ENCODE results near the gene CELF2.

CELF2 gene

GRCh38 chr10:11294831-11295450, 277.3 kb downstream of the CELF2 start:
- Histone ChIP-seq H3K27ac (no peak overlapping the region), H3K36me3 (ENCODE audit: control insufficient read depth, insufficient read depth, low read length) (no peaks in the 10 kb centered on the region)
- TF ChIP-seq CTCF (IDR thresholded peaks at IDR 0.05): no peak

GRCh38 chr10:11295492-11295891, 277.8 kb downstream of the CELF2 start:
- no peaks in the 10 kb centered on the region for H3K4me1 ChIP-seq
- H3K27ac ChIP-seq: no peak overlapping the region
- no peak overlapping the region for H3K9ac ChIP-seq
- H3K9me3 ChIP-seq (ENCODE audit: control insufficient read depth, low read length): no peaks in the 10 kb centered on the region
- no peaks in the 10 kb centered on the region for H3K79me2 ChIP-seq
- no peak overlapping the region for H3K4me3 ChIP-seq (ENCODE audit: low read depth, low read length)
- no peaks in the 10 kb centered on the region for H3K27me3 ChIP-seq (ENCODE audit: control insufficient read depth, insufficient read depth, low read length)
- no peaks in the 10 kb centered on the region for H3K36me3 ChIP-seq (ENCODE audit: control insufficient read depth, insufficient read depth, low read length)
- no peak overlapping the region for H3K4me2 ChIP-seq (ENCODE audit: low read length)
- no peak for TF ChIP-seq CTCF (IDR thresholded peaks at IDR 0.05)
- no peak overlapping the region for H2AFZ ChIP-seq

More at GRCh38 chr10:11294831-11295450, 277.3 kb downstream of the CELF2 start:
- Histone ChIP-seq H3K9ac (no peak overlapping the region), H3K79me2 (no peaks in the 10 kb centered on the region), H3K9me3 (ENCODE audit: control insufficient read depth, low read length) (no peaks in the 10 kb centered on the region), H2AFZ (no peak overlapping the region), H3K4me2 (ENCODE audit: low read length) (no peak overlapping the region), H3K4me1 (no peaks in the 10 kb centered on the region), H3K27me3 (ENCODE audit: control insufficient read depth, insufficient read depth, low read length) (no peaks in the 10 kb centered on the region), H3K4me3 (ENCODE audit: low read depth, low read length) (no peak overlapping the region)

GRCh38 chr10:11297136-11297535, 279.5 kb downstream of the CELF2 start:
- Histone ChIP-seq H2AFZ (no peak overlapping the region), H3K4me2 (ENCODE audit: low read length) (no peak overlapping the region), H3K27me3 (ENCODE audit: control insufficient read depth, insufficient read depth, low read length) (no peaks in the 10 kb centered on the region), H3K9ac (no peak overlapping the region), H3K4me3 (ENCODE audit: low read depth, low read length) (no peak overlapping the region), H3K9me3 (ENCODE audit: control insufficient read depth, low read length) (no peaks in the 10 kb centered on the region), H3K4me1 (no peaks in the 10 kb centered on the region), H3K79me2 (no peaks in the 10 kb centered on the region), H3K27ac (no peak overlapping the region), H3K36me3 (ENCODE audit: control insufficient read depth, insufficient read depth, low read length) (no peaks in the 10 kb centered on the region)
- no peak for TF ChIP-seq CTCF (IDR thresholded peaks at IDR 0.05)

- Histone ChIP-seq H3K27me3 (ENCODE audit: control insufficient read depth, insufficient read depth, low read length) (no peaks in the 10 kb centered on the region), H3K27ac (no peak overlapping the region)
Observed at GRCh38 chr10:11298116-11298515, 280.4 kb downstream of the CELF2 start.

More at GRCh38 chr10:11298116-11298515, 280.4 kb downstream of the CELF2 start:
- Histone ChIP-seq H3K4me1 (no peaks in the 10 kb centered on the region), H3K36me3 (ENCODE audit: control insufficient read depth, insufficient read depth, low read length) (no peaks in the 10 kb centered on the region), H3K79me2 (no peaks in the 10 kb centered on the region), H2AFZ (no peak overlapping the region), H3K9ac (no peak overlapping the region), H3K4me3 (ENCODE audit: low read depth, low read length) (no peak overlapping the region), H3K9me3 (ENCODE audit: control insufficient read depth, low read length) (no peaks in the 10 kb centered on the region), H3K4me2 (ENCODE audit: low read length) (no peak overlapping the region)
- TF ChIP-seq CTCF (IDR thresholded peaks at IDR 0.05): no peak

Measured in parathyroid adenoma (tissue), 2 donors.